Heart right ventricle (tissue), 16 donors: Measurements from ENCODE around the gene SYT11. TPM values are rescaled to one million over a fixed set of nuclear protein-coding genes. Genes with fewer than 3 reads are reported as not detected.
A peak's percentile ranks its signal among the peaks of the same experiment; 100 is the strongest.

Source experiments
- ATAC-seq, 8 donors: fragments of 200-7000 bp; cut with Tn5 transposase; one replicate each; pipeline ENCODE4 v1.9.1; 2020; ENCODE audit warnings: mild to moderate bottlenecking in 8 of 8, moderate library complexity in 8 of 8, moderate number of reproducible peaks in 1 of 8
- DNase-seq, 2 donors: peaks; one replicate each; pipeline ENCODE4 v3.0.0-alpha.2; 2020
- H3K27ac ChIP-seq, 10 donors: fragments of 200-600 bp; sonication (generic) in 2 of 10; one replicate each; pipeline versions ENCODE4 v1.5.0 to v1.8.0; 2020 to 2022; ENCODE audit warnings: mild to moderate bottlenecking in 3 of 10
- H3K27me3 ChIP-seq, 7 donors: fragments of 200-600 bp; one replicate each; pipeline ENCODE4 v1.8.0; 2021 to 2022; ENCODE audit warnings: mild to moderate bottlenecking in 2 of 7
- H3K36me3 ChIP-seq, 9 donors: fragments of 200-600 bp; sonication (generic) in 1 of 9; one replicate each; pipeline versions ENCODE4 v1.5.0 to v1.8.0; 2020 to 2022; ENCODE audit warnings: mild to moderate bottlenecking in 2 of 9
- H3K4me1 ChIP-seq, 9 donors: fragments of 200-600 bp; sonication (generic) in 1 of 9; one replicate each; pipeline versions ENCODE4 v1.5.0 to v1.8.0; 2020 to 2022; ENCODE audit warnings: mild to moderate bottlenecking in 4 of 9
- H3K4me3 ChIP-seq, 10 donors: fragments of 200-600 bp; sonication (generic) in 2 of 10; one replicate each; pipeline versions ENCODE4 v1.5.0 to v1.8.0; 2020 to 2022; ENCODE audit warnings: mild to moderate bottlenecking in 7 of 10, moderate library complexity in 2 of 10
- H3K9me3 ChIP-seq, 11 donors: fragments of 200-600 bp in 10 of 11; sonication (generic) in 2 of 11; one replicate each; pipeline versions ENCODE4 v1.5.0 to v1.8.0; 2013 to 2022; ENCODE audit warnings: mild to moderate bottlenecking in 2 of 11, control low read depth in 1 of 11, moderate library complexity in 1 of 11
- CTCF ChIP-seq, 9 donors: fragments of 200-600 bp; sonication (generic) in 2 of 9; IDR thresholded peaks; one replicate each; pipeline versions ENCODE4 v1.5.0 to v1.8.0; 2021 to 2022; ENCODE audit warnings: antibody characterized with exemption in 9 of 9, mild to moderate bottlenecking in 5 of 9, moderate library complexity in 1 of 9
- WGBS, 2 donors: extraction: QIAGEN DNeasy Blood & Tissue Kit; methylation state at CpG; one replicate each; pipeline ENCODE4 v1.1.7; 2013; ENCODE audit warnings: inconsistent platforms in 1 of 2; 5-methylcytosine and 5-hydroxymethylcytosine counted together
- intact Hi-C, 10 donors: fragments of 100-400 bp; cut with DNase I; formaldehyde crosslinking; loops; one replicate each; pipeline versions ENCODE4 v1.11.1 to v1.14.2; 2022
- polyA plus RNA-seq, 2 donors: library from polyadenylated mRNA; stranded (reverse); fragments of 200-250 nt; gene quantifications; one replicate each; pipeline ENCODE4 v1.2.3, GENCODE V29; 2013
- total RNA-seq, 10 donors: library from RNA; stranded (reverse); fragmentation: NEBNext Ultra II Directional in 3 of 10; extraction: Animal tissue kit (Norgen Biotek cat#: 25700) in 3 of 10; gene quantifications; one replicate each; pipeline versions ENCODE4 v1.2.1 to v1.2.4, GENCODE V29; 2021 to 2023
- donor health status: Arrhythmogenic right ventricular cardiomyopathy.
- donor health status: ischemic (EF 13 %, LVEDD 7.1; RV severe dilation, severe dysfunction).
- donor health status: healthy with polysubstance abuse.
- donor health status: DM: no; HTN: yes; CAD: no.
- donor health status: DM: no; HTN: no; CAD: no.
- donor health status: ischemic (EF 25% LVEDD 6.9; RV normal size, moderate dysfunction).
- donor health status: ischemic (EF 25% LVEDD 5.7; RV mildly dilated, moderate dysfunction).
- donor health status: healthy.
- donor health status: DM: yes; HTN: yes; CAD: no.
- donor health status: Ischemic cardiomyopathy.
- donor health status: ischemic (EF 35%, LVEDD 5.7; RV mildly dilated, moderate dysfunction).
- donor health status: nonischemic (EF 11% LVEDD 7.7; RV severe dilation, severe dysfunction).
- donor health status: DM: yes; HTN: yes; CAD: no.
- donor health status: PGD.
- donor health status: ischemic (EF 29% LVEDD 5.4; RV normal size, mild dysfunction).
- donor health status: nonischemic (EF 23%, LVEDD 6.1; RV moderate dilation, normal function).

The SYT11 gene
- total and polyA plus RNA-seq, 12 donors = 1.8 to 19.4 (median 12.1) TPM

- intact Hi-C loops = no loop called here
- Histone ChIP-seq H3K4me3 (no peak overlapping the region), H3K27me3 (no peaks in the 10 kb centered on the region), H3K4me1 (peaks cover 0 to 24% (median 8%) of the 10 kb centered on the region in 9 donors), H3K9me3 (no peaks in the 10 kb centered on the region), H3K36me3 (peaks cover 0 to 46% (median 0%) of the 10 kb centered on the region in 9 donors), H3K27ac (no peak overlapping the region)
- no peak for DNase-seq
- 98 to 99% methylated on average over 5 of the region's 5 CpGs for WGBS, 2 donors
- no peak for TF ChIP-seq CTCF (IDR thresholded peaks at IDR 0.05)
- ATAC-seq = no peak
Observed at GRCh38 chr1:155888481-155888880, 29.1 kb downstream of the SYT11 start.

GRCh38 chr1:155889566-155889965 lies 30.2 kb downstream of the SYT11 start:
- intact Hi-C loops = no loop called here
- Histone ChIP-seq H3K27ac (peak overlapping the region in 3 of 10 donors; percentile 15 to 45 (median 37)), H3K36me3 (peaks cover 0 to 37% (median 0%) of the 10 kb centered on the region in 9 donors), H3K4me1 (peaks cover 0 to 34% (median 18%) of the 10 kb centered on the region in 9 donors), H3K27me3 (no peaks in the 10 kb centered on the region), H3K9me3 (no peaks in the 10 kb centered on the region), H3K4me3 (no peak overlapping the region)
- no peak for DNase-seq
- WGBS, 2 donors = 69 to 71% methylated on average over 2 of the region's 2 CpGs
- TF ChIP-seq CTCF (IDR thresholded peaks at IDR 0.05) = no peak
- ATAC-seq = no peak

- Histone ChIP-seq H3K4me3 (no peak overlapping the region), H3K27me3 (no peaks in the 10 kb centered on the region), H3K4me1 (peaks cover 0 to 34% (median 19%) of the 10 kb centered on the region in 9 donors), H3K9me3 (no peaks in the 10 kb centered on the region), H3K36me3 (peaks cover 0 to 36% (median 0%) of the 10 kb centered on the region in 9 donors), H3K27ac (peak overlapping the region in 4 of 10 donors; percentile 15 to 45 (median 28))
- DNase-seq = no peak
- no peak for ATAC-seq
- WGBS, 2 donors = 53 to 59% methylated on average over 3 of the region's 3 CpGs
- no peak for TF ChIP-seq CTCF (IDR thresholded peaks at IDR 0.05)
- intact Hi-C loops = no loop called here
Observed at GRCh38 chr1:155890251-155890650, 30.9 kb downstream of the SYT11 start.

GRCh38 chr1:155892796-155893195 lies 33.4 kb downstream of the SYT11 start:
- Histone ChIP-seq H3K4me1 (peaks cover 0 to 34% (median 19%) of the 10 kb centered on the region in 9 donors), H3K36me3 (peaks cover 0 to 35% (median 14%) of the 10 kb centered on the region in 9 donors), H3K4me3 (no peak overlapping the region), H3K9me3 (no peaks in the 10 kb centered on the region), H3K27ac (peak overlapping the region; percentile 44 to 85 (median 79)), H3K27me3 (no peaks in the 10 kb centered on the region)
- intact Hi-C loops = no loop called here
- DNase-seq (no peak), ATAC-seq (no peak)
- TF ChIP-seq CTCF (IDR thresholded peaks at IDR 0.05) = no peak
- 57 to 59% methylated on average over 3 of the region's 3 CpGs for WGBS, 2 donors
